H9 (cell line): Measurements from ENCODE around the gene MACROD1. TPM values are rescaled to one million over a fixed set of nuclear protein-coding genes. Genes with fewer than 3 reads are reported as not detected.

Experiments used
- DNase-seq: peaks from one replicate; pipeline ENCODE4 v3.0.0-alpha.2; 2017
- H2AFZ ChIP-seq: one replicate; pipeline ENCODE4 v1.6.1; 2013; ENCODE audit warnings: mild to moderate bottlenecking, low read length, control low read depth, moderate library complexity
- H2AK5ac ChIP-seq: 2 replicates; pipeline ENCODE4 v1.6.1; 2013; ENCODE audit warnings: low read length, control low read depth, mixed read lengths; ENCODE audit not compliant: insufficient read length
- H2BK120ac ChIP-seq: one replicate; pipeline ENCODE4 v1.6.1; 2013; ENCODE audit warnings: low read depth, mild to moderate bottlenecking, low read length, control low read depth, inconsistent platforms; ENCODE audit not compliant: poor library complexity, severe bottlenecking
- H2BK12ac ChIP-seq: 2 replicates; pipeline ENCODE4 v1.6.1; 2013; ENCODE audit warnings: low read length, control low read depth, mixed read lengths, low read depth; ENCODE audit not compliant: insufficient read length
- H2BK15ac ChIP-seq: 2 replicates; pipeline ENCODE4 v1.6.1; 2013; ENCODE audit warnings: low read depth, low read length, control low read depth
- H2BK20ac ChIP-seq: one replicate; pipeline ENCODE4 v1.6.1; 2013; ENCODE audit warnings: low read depth, mild to moderate bottlenecking, low read length, control low read depth, inconsistent platforms; ENCODE audit not compliant: poor library complexity, severe bottlenecking
- H2BK5ac ChIP-seq: 2 replicates; pipeline ENCODE4 v1.6.1; 2013; ENCODE audit warnings: low read length, control low read depth, mixed read lengths; ENCODE audit not compliant: insufficient read length
- H3K14ac ChIP-seq: 2 replicates; pipeline ENCODE4 v1.6.1; 2013; ENCODE audit warnings: low read length, control low read depth; ENCODE audit not compliant: insufficient read depth
- H3K18ac ChIP-seq: 2 replicates; pipeline ENCODE4 v1.6.1; 2013; ENCODE audit warnings: low read depth, mild to moderate bottlenecking, mixed read lengths, low read length, control low read depth; ENCODE audit not compliant: insufficient read length
- H3K23ac ChIP-seq: 2 replicates; pipeline ENCODE4 v1.6.1; 2013; ENCODE audit warnings: low read length, control low read depth, mixed read lengths, low read depth; ENCODE audit not compliant: insufficient read length
- H3K23me2 ChIP-seq: 2 replicates; pipeline ENCODE4 v1.6.1; 2013; ENCODE audit warnings: low read depth, mild to moderate bottlenecking, mixed read lengths, low read length, control low read depth; ENCODE audit not compliant: insufficient read length, poor library complexity, severe bottlenecking
- H3K27ac ChIP-seq: 2 replicates; pipeline ENCODE4 v1.5.1; 2013; ENCODE audit warnings: low read length, control low read depth, mixed read lengths, low read depth; ENCODE audit not compliant: insufficient read length
- H3K27me3 ChIP-seq: 2 replicates; pipeline ENCODE4 v1.6.1; 2013; ENCODE audit warnings: low read length, control low read depth, inconsistent platforms; ENCODE audit not compliant: insufficient read depth
- H3K4ac ChIP-seq: 2 replicates; pipeline ENCODE4 v1.6.1; 2013; ENCODE audit warnings: low read depth, mild to moderate bottlenecking, control low read depth, inconsistent platforms, low read length, moderate library complexity
- H3K4me1 ChIP-seq: 2 replicates; pipeline ENCODE4 v1.6.1; 2013; ENCODE audit warnings: low read length, control low read depth, inconsistent platforms; ENCODE audit not compliant: insufficient read depth
- H3K4me2 ChIP-seq: 2 replicates; pipeline ENCODE4 v1.6.1; 2013; ENCODE audit warnings: low read length, control low read depth, mixed read lengths; ENCODE audit not compliant: insufficient read length, insufficient read depth
- H3K56ac ChIP-seq: 2 replicates; pipeline ENCODE4 v1.6.1; 2013; ENCODE audit warnings: low read depth, mild to moderate bottlenecking, mixed read lengths, low read length, control low read depth; ENCODE audit not compliant: insufficient read length
- H3K79me1 ChIP-seq: 2 replicates; pipeline ENCODE4 v1.6.1; 2013; ENCODE audit warnings: low read depth, mild to moderate bottlenecking, moderate library complexity, low read length, control low read depth, inconsistent platforms; ENCODE audit not compliant: insufficient read depth, poor library complexity, severe bottlenecking
- H3K79me2 ChIP-seq: 2 replicates; pipeline ENCODE4 v1.6.1; 2013; ENCODE audit warnings: low read length, control low read depth, inconsistent platforms; ENCODE audit not compliant: insufficient read depth
- H3K9ac ChIP-seq: 2 replicates; pipeline ENCODE4 v1.6.1; 2013; ENCODE audit warnings: low read length, control low read depth, mixed read lengths; ENCODE audit not compliant: insufficient read length; ENCODE audit errors: extremely low read depth
- H3K9me3 ChIP-seq: one replicate; pipeline ENCODE4 v1.6.1; 2013; ENCODE audit warnings: low read depth, low read length, inconsistent platforms; ENCODE audit not compliant: control insufficient read depth
- H3T11ph ChIP-seq: one replicate; pipeline ENCODE4 v1.6.1; 2013; ENCODE audit warnings: mild to moderate bottlenecking, low read length, control low read depth, inconsistent platforms
- H4K20me1 ChIP-seq: one replicate; pipeline ENCODE4 v1.6.1; 2013; ENCODE audit not compliant: control insufficient read depth, insufficient read length, insufficient read depth
- H4K5ac ChIP-seq: 2 replicates; pipeline ENCODE4 v1.6.1; 2013; ENCODE audit warnings: low read depth, mild to moderate bottlenecking, mixed read lengths, low read length, control low read depth; ENCODE audit not compliant: insufficient read length
- H4K8ac ChIP-seq: replicated peaks from 2 replicates; pipeline ENCODE4 v1.6.1; 2013; ENCODE audit warnings: low read length, control low read depth, mixed read lengths, low read depth; ENCODE audit not compliant: insufficient read length
- H4K91ac ChIP-seq: 2 replicates; pipeline ENCODE4 v1.6.1; 2013; ENCODE audit warnings: low read depth, mild to moderate bottlenecking, moderate library complexity, mixed read lengths, low read length, control low read depth; ENCODE audit not compliant: insufficient read length
- H3K27ac Mint-ChIP-seq, 3 experiments: 2 replicates in 2 of 3; 3 replicates in 1 of 3; pipeline ENCODE4 v1.8.0; 2020 to 2021; ENCODE audit warnings: mixed read lengths in 3 of 3, mild to moderate bottlenecking in 1 of 3, moderate library complexity in 1 of 3
- H3K27me3 Mint-ChIP-seq: 2 replicates; pipeline ENCODE4 v1.8.0; 2021; ENCODE audit warnings: low read depth, mild to moderate bottlenecking, moderate library complexity, mixed read lengths
- H3K36me3 Mint-ChIP-seq, 3 experiments: 2 replicates in 2 of 3; 3 replicates in 1 of 3; pipeline ENCODE4 v1.8.0; 2020 to 2021; ENCODE audit warnings: low read depth in 3 of 3, mixed read lengths in 3 of 3; ENCODE audit not compliant: insufficient read depth in 1 of 3
- H3K4me1 Mint-ChIP-seq, 2 experiments: 2 replicates each; pipeline ENCODE4 v1.8.0; 2020; ENCODE audit warnings: mixed read lengths in 2 of 2
- H3K4me3 Mint-ChIP-seq, 2 experiments: 2 replicates in 1 of 2; 3 replicates in 1 of 2; pipeline ENCODE4 v1.8.0; 2020 to 2021; ENCODE audit warnings: mild to moderate bottlenecking in 2 of 2, mixed read lengths in 2 of 2, moderate library complexity in 1 of 2
- H3K9me3 Mint-ChIP-seq, 2 experiments: 2 replicates in 1 of 2; 3 replicates in 1 of 2; pipeline ENCODE4 v1.8.0; 2020; ENCODE audit warnings: mild to moderate bottlenecking in 2 of 2, mixed read lengths in 2 of 2, moderate library complexity in 1 of 2
- WGBS: extraction: QIAGEN DNeasy Blood & Tissue Kit; methylation state at CpG from one replicate; pipeline ENCODE4 v1.1.7; 2013; ENCODE audit warnings: missing lambda C conversion rate, low lambda C conversion rate, mixed read lengths; ENCODE audit not compliant: insufficient read length; ENCODE audit errors: extremely low coverage; 5-methylcytosine and 5-hydroxymethylcytosine counted together
- total RNA-seq: library from RNA; stranded (reverse); gene quantifications from 2 replicates; pipeline ENCODE4 v1.2.1, GENCODE V29; 2021
- TF ChIP-seq, protein P1 (sequence below): fragments of 200-600 bp; sonication (generic); conservative IDR thresholded peaks from 3 replicates; pipeline ENCODE4 v1.8.0; 2021; ENCODE audit warnings: antibody characterized with exemption, mild to moderate bottlenecking

Gene MACROD1
- total RNA-seq, 1 experiment from 2014 or later = 21.2 TPM

- Histone ChIP-seq H2BK12ac (no peak overlapping the region), H3K9me3 (no peaks in the 10 kb centered on the region), H3K14ac (no peak overlapping the region), H4K20me1 (no peaks in the 10 kb centered on the region), H3K27ac (no peak overlapping the region), H3K4ac (no peak overlapping the region), H3K4me1 (no peaks in the 10 kb centered on the region; the same call in 1 of the 2 replicates), H3K18ac (no peak overlapping the region), H4K5ac (no peak overlapping the region), H2BK15ac (no peak overlapping the region), H3K23ac (no peak overlapping the region), H2AK5ac (no peak overlapping the region), H3K4me2 (no peak overlapping the region), H2BK20ac (no peak overlapping the region), H4K8ac (no peak overlapping the region), H4K91ac (no peak overlapping the region), H2BK5ac (no peak overlapping the region), H3K9ac (no peak overlapping the region), H3K79me1 (no peaks in the 10 kb centered on the region), H3T11ph (no peak overlapping the region), H2AFZ (no peak overlapping the region), H2BK120ac (no peak overlapping the region), H3K27me3 (peaks cover 4% of the 10 kb centered on the region; the same call in 1 of the 2 replicates), H3K56ac (no peak overlapping the region), H3K79me2 (no peaks in the 10 kb centered on the region), H3K23me2 (no peaks in the 10 kb centered on the region)
- Mint-ChIP-seq H3K36me3 (no peaks in the 10 kb centered on the region), H3K4me3 (no peak overlapping the region; a peak in 1 of 5 replicates), H3K27me3 (peaks cover 82% of the 10 kb centered on the region), H3K4me1 (peaks cover 18 to 49% of the 10 kb centered on the region in 2 experiments), H3K9me3 (no peaks in the 10 kb centered on the region; a peak in 1 of 5 replicates), H3K27ac (no peak overlapping the region; a peak in 1 of 7 replicates)
- TF ChIP-seq, protein P1, sequence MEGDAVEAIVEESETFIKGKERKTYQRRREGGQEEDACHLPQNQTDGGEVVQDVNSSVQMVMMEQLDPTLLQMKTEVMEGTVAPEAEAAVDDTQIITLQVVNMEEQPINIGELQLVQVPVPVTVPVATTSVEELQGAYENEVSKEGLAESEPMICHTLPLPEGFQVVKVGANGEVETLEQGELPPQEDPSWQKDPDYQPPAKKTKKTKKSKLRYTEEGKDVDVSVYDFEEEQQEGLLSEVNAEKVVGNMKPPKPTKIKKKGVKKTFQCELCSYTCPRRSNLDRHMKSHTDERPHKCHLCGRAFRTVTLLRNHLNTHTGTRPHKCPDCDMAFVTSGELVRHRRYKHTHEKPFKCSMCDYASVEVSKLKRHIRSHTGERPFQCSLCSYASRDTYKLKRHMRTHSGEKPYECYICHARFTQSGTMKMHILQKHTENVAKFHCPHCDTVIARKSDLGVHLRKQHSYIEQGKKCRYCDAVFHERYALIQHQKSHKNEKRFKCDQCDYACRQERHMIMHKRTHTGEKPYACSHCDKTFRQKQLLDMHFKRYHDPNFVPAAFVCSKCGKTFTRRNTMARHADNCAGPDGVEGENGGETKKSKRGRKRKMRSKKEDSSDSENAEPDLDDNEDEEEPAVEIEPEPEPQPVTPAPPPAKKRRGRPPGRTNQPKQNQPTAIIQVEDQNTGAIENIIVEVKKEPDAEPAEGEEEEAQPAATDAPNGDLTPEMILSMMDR = no peak
- DNase-seq = peak; percentile 69
- WGBS = no CpG with 5 or more reads among the region's 20 CpGs
Measured at GRCh38 chr11:64094463-64095260, 71.3 kb downstream of the MACROD1 start.
